ENCODE results near the gene IQCH.

DNA sequence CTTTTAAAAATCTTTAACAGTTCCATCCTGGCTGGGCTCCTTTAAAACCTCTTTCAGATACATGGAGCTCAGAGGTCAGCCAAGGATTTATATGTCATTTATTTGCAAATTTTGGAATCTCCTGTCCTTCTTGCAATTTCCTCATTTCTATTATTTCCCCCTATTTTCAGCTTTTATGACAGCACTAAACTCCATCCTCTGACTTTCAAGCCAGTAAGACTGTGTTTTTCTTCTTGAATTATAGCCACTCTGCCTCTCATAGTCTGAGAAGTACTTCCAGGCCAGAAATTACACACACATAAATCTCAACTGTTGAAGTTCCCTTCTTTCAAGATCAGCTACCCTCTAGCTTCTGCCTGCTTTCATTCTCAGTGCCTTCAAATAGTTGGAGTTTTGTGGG lies 73.2 kb downstream of the IQCH start:
- TF ChIP-seq EZH2 (IDR thresholded peaks at IDR 0.05) (no peak), POLR2AphosphoS5 (IDR thresholded peaks at IDR 0.05; ENCODE audit: borderline replicate concordance, low read depth, low read length) (no peak), FOXP2 (optimal IDR thresholded peaks at IDR 0.05; ENCODE audit: control extremely low read depth, extremely low read length, insufficient read depth) (no peak)
